Mammary epithelial cell (primary cell): ENCODE data around the gene HEATR5A.

Source experiments
- CTCF ChIP-seq, 2 donors: IDR thresholded peaks in 1 of 2; conservative IDR thresholded peaks in 1 of 2; 2 replicates each; pipeline ENCODE4 v1.5.1; 2011 to 2012; ENCODE audit warnings: inconsistent platforms in 2 of 2, low read length in 2 of 2, mild to moderate bottlenecking in 2 of 2, control low read depth in 1 of 2, low read depth in 1 of 2; ENCODE audit not compliant: insufficient read depth in 1 of 2; ENCODE audit errors: extremely low read depth in 1 of 2
- EZH2 ChIP-seq: IDR thresholded peaks from 2 replicates; pipeline ENCODE4 v1.6.1; 2012; ENCODE audit warnings: low read length, inconsistent platforms, borderline replicate concordance

GRCh38 chr14:31386271-31386670 is 34.1 kb downstream of the HEATR5A start:
- TF ChIP-seq CTCF (conservative IDR thresholded peaks at IDR 0.05 in 1 of 2, IDR thresholded peaks at IDR 0.05 in 1 of 2; ENCODE audit: extremely low read depth in 1 of 2, insufficient read depth in 1 of 2, low read depth in 1 of 2, low read length in 2 of 2) = no peak
- no peak for TF ChIP-seq EZH2
